Stimulated activated naive B cell treated with anti-CD40 and anti-IgM and Interleukin-4, amounts not matched to agents 10 μg/mL and 1 μg/mL and 100 μg/mL, for 72 hours (primary cell): ENCODE measurements around the gene OLIG1.
A peak's percentile ranks its signal among the peaks of the same experiment; 100 is the strongest.

Experiments
- ATAC-seq, 2 donors: fragments of 150-1000 bp; cut with Tn5 transposase; replicated peaks; 2 replicates each; pipeline ENCODE4 v1.10.0; 2021; ENCODE audit warnings: moderate library complexity in 1 of 2
- DNase-seq: peaks from one replicate; pipeline ENCODE4 v3.0.0; 2021
- H3K27ac Mint-ChIP-seq: one replicate; pipeline ENCODE4 v1.8.0; 2022; ENCODE audit warnings: mild to moderate bottlenecking, mixed read lengths
- H3K27me3 Mint-ChIP-seq, 2 donors: one replicate each; pipeline ENCODE4 v1.8.0; 2022; ENCODE audit warnings: mixed read lengths in 2 of 2
- H3K36me3 Mint-ChIP-seq, 2 donors: one replicate each; pipeline ENCODE4 v1.8.0; 2022; ENCODE audit warnings: mixed read lengths in 2 of 2, mild to moderate bottlenecking in 1 of 2
- H3K4me1 Mint-ChIP-seq, 2 donors: one replicate each; pipeline ENCODE4 v1.8.0; 2022; ENCODE audit warnings: mixed read lengths in 2 of 2, mild to moderate bottlenecking in 1 of 2
- H3K4me3 Mint-ChIP-seq, 2 donors: one replicate each; pipeline ENCODE4 v1.8.0; 2022; ENCODE audit warnings: mild to moderate bottlenecking in 2 of 2, mixed read lengths in 2 of 2, moderate library complexity in 1 of 2
- H3K9me3 Mint-ChIP-seq, 2 donors: one replicate each; pipeline ENCODE4 v1.8.0; 2022; ENCODE audit warnings: mixed read lengths in 2 of 2, mild to moderate bottlenecking in 1 of 2

OLIG1 gene

DNA sequence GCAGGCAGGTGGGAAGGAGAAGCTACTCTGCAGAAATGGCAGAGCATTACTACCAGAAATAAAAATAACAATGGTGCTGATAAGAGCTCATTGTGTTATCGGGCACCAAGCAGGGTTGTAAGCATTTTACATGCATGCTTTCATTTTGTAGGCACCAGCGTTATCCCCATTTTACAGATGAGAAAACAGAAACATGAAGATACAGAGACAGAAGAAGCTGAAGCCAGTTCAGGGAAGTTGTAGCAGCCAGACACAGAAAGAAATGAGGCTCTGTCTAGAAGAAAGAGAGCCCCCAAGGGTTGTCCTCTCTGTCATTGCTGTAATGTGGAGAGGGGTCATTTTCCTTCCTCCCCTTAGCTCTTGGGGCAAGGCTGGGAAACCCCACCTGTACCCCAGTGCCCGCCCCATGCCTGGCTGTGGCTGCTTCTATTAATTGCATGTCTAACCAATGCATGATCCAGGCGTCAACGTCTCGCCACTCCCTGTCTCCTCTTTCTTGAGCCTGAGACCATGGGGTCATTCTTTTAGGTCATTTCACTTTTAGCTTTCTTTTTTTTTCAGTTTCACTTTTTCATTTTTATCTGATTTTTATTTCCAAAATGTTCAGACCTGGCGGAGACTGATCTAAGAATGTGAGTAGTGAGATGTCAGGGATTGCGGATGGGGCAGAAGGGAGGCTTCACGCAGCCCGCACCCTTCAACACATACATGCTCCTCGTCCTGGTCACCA is 6.8 kb downstream of the OLIG1 start:
- H3K36me3 Mint-ChIP-seq: no peaks in the 10 kb centered on the region
- no peaks in the 10 kb centered on the region for H3K9me3 Mint-ChIP-seq
- H3K4me3 Mint-ChIP-seq: no peak overlapping the region
- H3K27me3 Mint-ChIP-seq: peaks cover 67 to 72% of the 10 kb centered on the region in 2 donors
- no peak overlapping the region for H3K27ac Mint-ChIP-seq
- DNase-seq (no peak), ATAC-seq (no peak)
- peaks cover 17 to 31% of the 10 kb centered on the region in 2 donors for H3K4me1 Mint-ChIP-seq

DNA sequence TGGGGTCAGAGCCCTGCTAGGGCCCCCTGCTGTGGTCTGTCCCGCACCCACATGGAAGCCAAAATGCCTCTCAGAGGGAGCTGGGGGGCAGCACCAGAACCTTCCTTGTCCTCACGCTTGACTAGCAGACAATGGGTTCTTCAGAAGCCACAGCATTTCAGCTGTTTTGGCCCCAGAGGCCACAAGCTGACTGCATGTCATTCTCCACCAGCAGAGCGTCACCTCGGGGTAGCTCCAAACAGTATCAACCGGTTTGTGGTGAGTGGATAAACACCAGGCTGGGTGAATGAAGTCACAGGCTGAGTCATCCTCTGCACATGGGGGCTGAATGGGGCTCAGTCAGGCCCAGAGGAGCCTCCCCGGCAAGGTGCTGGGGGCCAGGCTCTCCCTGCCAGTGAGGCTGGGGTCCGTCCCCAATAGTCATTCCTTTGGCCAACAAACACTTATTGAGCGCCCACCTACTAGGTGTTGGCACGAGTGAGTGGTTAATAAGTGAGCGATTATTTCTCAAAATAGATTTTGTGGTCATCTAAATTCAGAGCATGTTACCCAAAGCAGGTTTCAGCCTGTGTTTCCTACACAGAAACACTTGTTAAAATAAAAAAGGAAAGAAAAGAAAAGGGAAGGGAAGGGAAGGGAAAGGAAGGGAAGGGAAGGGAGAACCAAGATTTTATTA is 9.1 kb downstream of the OLIG1 start:
- H3K36me3 Mint-ChIP-seq: no peaks in the 10 kb centered on the region
- H3K27ac Mint-ChIP-seq: peak overlapping the region; percentile 95
- peaks cover 64 to 65% of the 10 kb centered on the region in 2 donors for H3K27me3 Mint-ChIP-seq
- DNase-seq (peak; percentile 90), ATAC-seq (peak; percentile 98)
- peaks cover 14 to 26% of the 10 kb centered on the region in 2 donors for H3K4me1 Mint-ChIP-seq
- H3K4me3 Mint-ChIP-seq: peak overlapping the region; percentile 45 to 67
- H3K9me3 Mint-ChIP-seq: no peaks in the 10 kb centered on the region

DNA sequence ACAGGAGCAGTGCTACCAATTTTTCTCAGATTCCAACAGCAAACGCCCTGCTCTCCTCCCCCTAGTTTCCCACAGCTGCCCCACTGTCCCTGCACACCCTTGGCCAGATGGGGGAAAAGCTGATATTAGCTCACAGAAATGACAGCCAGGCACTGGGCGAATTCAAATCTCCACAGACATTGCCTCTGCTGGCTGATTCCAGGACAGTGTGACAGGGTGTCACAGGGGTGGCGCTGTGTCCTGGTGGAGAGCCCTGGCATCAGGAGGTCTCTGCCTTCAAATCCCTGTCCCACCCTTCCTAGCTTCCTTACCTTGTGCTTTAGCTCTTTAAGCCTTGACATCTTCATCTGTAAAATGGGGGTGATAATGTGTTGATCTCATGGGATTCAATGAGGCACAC is 10.4 kb downstream of the OLIG1 start:
- H3K9me3 Mint-ChIP-seq: no peaks in the 10 kb centered on the region
- ATAC-seq (no peak), DNase-seq (no peak)
- no peak overlapping the region for H3K4me3 Mint-ChIP-seq
- peaks cover 57 to 59% of the 10 kb centered on the region in 2 donors for H3K27me3 Mint-ChIP-seq
- peaks cover 14 to 26% of the 10 kb centered on the region in 2 donors for H3K4me1 Mint-ChIP-seq
- no peaks in the 10 kb centered on the region for H3K36me3 Mint-ChIP-seq
- peak overlapping the region; percentile 43 for H3K27ac Mint-ChIP-seq

DNA sequence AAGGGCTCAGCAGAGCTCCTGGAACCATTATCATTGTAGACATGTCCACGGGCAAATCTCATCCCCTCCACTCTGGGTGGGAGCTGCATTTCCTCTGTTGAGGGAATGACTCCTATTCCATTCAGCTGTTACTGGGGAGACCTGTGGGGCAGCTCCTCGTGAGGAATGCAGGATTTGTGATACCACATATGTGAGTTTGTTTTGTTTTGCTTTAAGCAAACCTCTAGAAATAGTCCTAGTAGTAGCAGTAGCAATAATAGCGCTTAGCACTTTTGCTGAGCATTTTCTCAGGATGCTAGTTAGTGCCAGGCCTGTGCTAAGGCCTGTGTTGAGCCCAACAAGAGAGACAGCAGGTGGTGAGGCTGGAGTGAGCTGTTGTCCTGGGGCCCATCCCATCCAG is 10.8 kb downstream of the OLIG1 start:
- H3K27me3 Mint-ChIP-seq: peaks cover 54 to 59% of the 10 kb centered on the region in 2 donors
- peaks cover 14 to 26% of the 10 kb centered on the region in 2 donors for H3K4me1 Mint-ChIP-seq
- H3K9me3 Mint-ChIP-seq: no peaks in the 10 kb centered on the region
- no peaks in the 10 kb centered on the region for H3K36me3 Mint-ChIP-seq
- no peak for ATAC-seq
- no peak for DNase-seq
- peak overlapping the region; percentile 43 for H3K27ac Mint-ChIP-seq
- no peak overlapping the region for H3K4me3 Mint-ChIP-seq

DNA sequence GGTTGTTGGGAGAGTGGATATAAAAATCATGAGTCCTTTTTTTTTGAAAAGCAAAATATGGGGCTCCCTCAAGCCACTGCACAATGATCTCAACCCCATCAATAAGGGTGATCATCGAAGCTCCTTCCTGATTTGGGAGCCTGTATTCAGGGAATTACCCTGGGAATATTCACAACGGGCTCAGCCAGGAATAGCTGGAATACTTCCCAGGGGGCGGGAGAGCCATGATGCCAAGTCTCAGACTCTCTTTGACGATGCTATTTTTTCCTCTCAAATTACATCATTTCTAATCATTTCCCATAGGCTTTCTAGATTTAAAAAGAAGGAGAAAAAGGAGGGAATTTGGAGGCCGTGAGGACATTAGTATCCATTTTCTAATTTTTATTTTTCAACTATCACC is 18.4 kb downstream of the OLIG1 start:
- Mint-ChIP-seq H3K27me3 (peaks cover 29 to 40% of the 10 kb centered on the region in 2 donors), H3K9me3 (no peaks in the 10 kb centered on the region), H3K27ac (no peak overlapping the region), H3K36me3 (no peaks in the 10 kb centered on the region), H3K4me3 (no peak overlapping the region), H3K4me1 (no peaks in the 10 kb centered on the region)
- ATAC-seq (no peak), DNase-seq (no peak)

DNA sequence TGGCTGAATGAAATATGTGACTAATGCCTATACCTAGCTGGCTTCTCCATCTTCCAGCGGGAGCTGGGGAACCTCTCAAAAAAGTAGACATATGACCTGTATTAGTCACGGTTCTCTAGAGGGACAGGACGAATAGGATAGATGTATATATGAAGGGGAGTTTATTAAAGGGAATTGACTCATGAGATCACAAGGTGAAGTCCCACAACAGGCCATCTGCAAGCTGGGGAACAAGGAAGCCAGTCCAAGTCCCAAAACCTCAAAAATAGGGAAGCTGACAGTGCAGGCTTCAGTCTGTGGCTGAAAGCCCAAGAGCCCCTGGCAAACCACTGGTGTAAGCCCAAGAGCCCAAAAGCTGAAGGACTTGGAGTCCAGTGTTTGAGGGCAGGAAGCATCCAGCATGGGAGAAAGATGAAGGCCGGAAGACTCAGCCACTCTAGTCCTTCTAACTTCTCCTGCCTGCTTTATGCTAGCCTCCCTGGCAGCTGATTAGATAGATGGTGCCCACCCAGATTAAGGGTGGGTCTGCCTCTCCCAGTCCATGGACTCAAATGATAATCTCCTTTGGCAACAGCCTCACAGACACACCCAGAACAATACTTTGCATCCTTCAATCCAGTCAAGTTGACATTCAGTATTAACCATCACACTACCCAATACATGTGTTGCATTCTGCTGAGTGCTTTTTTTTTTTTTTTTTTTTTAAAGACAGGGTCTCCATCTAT is 19.6 kb downstream of the OLIG1 start:
- no peak overlapping the region for H3K4me3 Mint-ChIP-seq
- H3K36me3 Mint-ChIP-seq: no peaks in the 10 kb centered on the region
- H3K4me1 Mint-ChIP-seq: no peaks in the 10 kb centered on the region
- peaks cover 25 to 40% of the 10 kb centered on the region in 2 donors for H3K27me3 Mint-ChIP-seq
- H3K9me3 Mint-ChIP-seq: no peaks in the 10 kb centered on the region
- no peak for DNase-seq
- ATAC-seq: peak in 1 of 2 donors; percentile 29
- no peak overlapping the region for H3K27ac Mint-ChIP-seq

DNA sequence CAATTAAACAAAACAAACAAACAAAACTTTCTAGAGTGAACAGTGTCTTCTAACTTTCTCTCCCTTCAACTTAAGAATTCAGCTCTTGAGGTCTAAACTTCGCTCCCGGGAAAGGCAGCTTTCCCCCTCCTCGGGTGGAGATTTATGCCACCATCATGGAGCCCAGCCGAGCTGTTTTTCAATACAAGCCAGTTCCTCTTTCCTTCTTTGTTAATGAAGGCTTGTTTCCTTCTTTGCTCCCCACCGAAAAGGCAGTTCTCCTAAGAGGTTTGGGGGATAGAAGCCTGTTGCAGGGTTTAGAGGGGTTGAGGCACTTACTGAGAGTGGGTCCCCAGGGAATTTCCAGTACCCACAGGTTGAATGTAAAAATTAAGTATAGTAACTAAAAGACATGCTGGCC is 26.5 kb downstream of the OLIG1 start:
- DNase-seq (no peak), ATAC-seq (peak in 1 of 2 donors; percentile 47)
- peaks cover 8 to 24% of the 10 kb centered on the region in 2 donors for H3K4me1 Mint-ChIP-seq
- H3K9me3 Mint-ChIP-seq: no peaks in the 10 kb centered on the region
- H3K27me3 Mint-ChIP-seq: peaks cover 21 to 38% of the 10 kb centered on the region in 2 donors
- no peaks in the 10 kb centered on the region for H3K36me3 Mint-ChIP-seq
- H3K27ac Mint-ChIP-seq: no peak overlapping the region
- H3K4me3 Mint-ChIP-seq: peak overlapping the region in 1 of 2 donors; percentile 56

DNA sequence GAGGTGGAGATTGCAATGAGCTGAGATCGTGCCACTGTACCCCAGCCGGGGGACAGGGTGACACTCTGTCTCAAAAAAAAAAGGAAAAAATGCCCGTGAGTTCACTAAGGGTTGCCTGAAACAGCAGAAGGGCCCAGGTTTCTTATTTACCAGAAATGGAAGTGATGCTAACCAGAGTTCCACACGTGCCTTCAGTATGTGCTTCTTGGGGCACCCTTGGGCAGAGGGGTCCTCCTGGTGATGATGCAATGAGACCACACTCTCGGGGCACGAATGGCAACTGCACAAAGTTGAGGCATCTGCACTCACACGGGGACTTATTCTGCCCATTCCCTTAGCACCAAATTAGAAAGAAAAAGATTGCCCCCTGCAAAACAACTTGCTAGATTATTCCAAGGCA is 29.2 kb downstream of the OLIG1 start:
- DNase-seq (no peak), ATAC-seq (no peak)
- Mint-ChIP-seq H3K27me3 (peaks cover 29 to 49% of the 10 kb centered on the region in 2 donors), H3K9me3 (no peaks in the 10 kb centered on the region), H3K4me3 (no peak overlapping the region), H3K36me3 (no peaks in the 10 kb centered on the region), H3K27ac (no peak overlapping the region), H3K4me1 (peaks cover 9 to 28% of the 10 kb centered on the region in 2 donors)

DNA sequence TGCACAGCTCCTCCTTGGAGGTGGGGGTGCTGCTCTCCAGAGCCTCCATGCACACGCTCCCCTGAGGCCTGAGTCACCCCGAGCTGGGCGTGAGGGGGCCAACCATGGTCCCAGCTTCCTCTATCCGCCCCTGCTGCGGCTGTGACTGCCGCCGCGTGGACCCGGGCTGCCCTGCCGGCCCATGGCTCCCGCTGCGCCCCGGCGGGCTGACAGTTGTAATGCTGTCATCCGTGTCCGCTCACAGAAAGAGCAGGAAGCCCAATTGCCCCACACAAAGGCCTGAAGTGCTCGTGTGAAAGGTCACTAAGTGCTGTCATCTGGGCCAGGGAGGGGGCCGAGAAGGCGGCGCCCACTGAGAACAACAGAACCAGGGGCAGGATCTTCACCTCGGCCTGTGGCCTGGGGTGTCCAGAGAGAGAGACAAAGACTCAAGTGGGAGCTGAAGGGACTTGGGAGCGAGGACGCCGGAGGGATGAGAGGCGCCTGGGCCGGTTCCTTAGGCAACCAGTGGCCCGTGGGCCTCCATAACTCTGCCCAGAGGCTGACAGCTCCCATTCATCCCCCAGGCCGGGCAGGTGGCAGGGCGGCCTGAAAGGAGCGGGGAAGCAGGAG is 31.5 kb downstream of the OLIG1 start:
- peaks cover 42 to 52% of the 10 kb centered on the region in 2 donors for H3K27me3 Mint-ChIP-seq
- H3K27ac Mint-ChIP-seq: peak overlapping the region; percentile 72
- DNase-seq (peak; percentile 21), ATAC-seq (peak; percentile 91 to 96)
- no peaks in the 10 kb centered on the region for H3K36me3 Mint-ChIP-seq
- H3K4me1 Mint-ChIP-seq: peaks cover 5 to 22% of the 10 kb centered on the region in 2 donors
- H3K9me3 Mint-ChIP-seq: no peaks in the 10 kb centered on the region
- H3K4me3 Mint-ChIP-seq: peak overlapping the region in 1 of 2 donors; percentile 66

DNA sequence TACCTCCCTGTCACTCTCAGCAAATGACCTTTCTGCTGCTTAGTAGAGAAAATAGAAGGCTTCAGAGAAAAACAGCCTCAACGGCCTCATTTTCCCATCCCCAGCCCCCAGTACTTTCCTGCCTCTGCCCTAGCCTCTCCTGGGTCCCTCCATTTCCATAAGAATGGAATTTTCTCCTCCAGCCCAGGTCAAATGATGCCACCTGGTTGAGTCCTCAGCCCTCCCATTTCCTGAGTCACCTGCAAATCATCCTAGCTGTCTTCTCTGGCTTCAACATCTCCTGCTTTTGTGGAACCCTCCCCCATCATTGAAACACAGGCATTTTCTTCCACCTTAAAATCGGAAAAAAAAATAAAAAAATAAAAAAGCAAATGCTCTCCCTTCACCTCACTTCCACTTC is 35.1 kb downstream of the OLIG1 start:
- Mint-ChIP-seq H3K4me3 (no peak overlapping the region), H3K4me1 (peaks cover 6 to 23% of the 10 kb centered on the region in 2 donors), H3K27ac (peak overlapping the region; percentile 42), H3K27me3 (peaks cover 66 to 72% of the 10 kb centered on the region in 2 donors), H3K36me3 (no peaks in the 10 kb centered on the region), H3K9me3 (no peaks in the 10 kb centered on the region)
- ATAC-seq (no peak), DNase-seq (no peak)

DNA sequence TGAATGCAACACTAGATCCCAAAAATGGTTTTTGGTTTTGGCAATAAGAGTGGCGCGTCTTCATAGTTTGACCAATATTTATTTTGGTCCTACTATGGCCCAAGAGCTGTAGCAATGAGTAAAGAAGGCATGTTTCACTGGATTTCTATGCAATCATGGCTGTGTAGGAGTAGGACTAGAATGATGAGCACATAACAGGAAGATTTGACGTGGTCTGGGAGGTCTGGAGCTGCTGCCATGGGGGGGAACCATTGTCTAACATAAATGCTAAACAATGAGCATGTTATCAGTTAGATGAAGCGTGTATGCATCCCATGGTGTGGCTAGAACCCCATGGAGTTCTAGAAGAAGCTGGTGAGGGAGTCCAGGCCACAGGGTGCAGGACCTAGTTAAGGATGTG is 38.3 kb downstream of the OLIG1 start:
- DNase-seq: no peak
- H3K27me3 Mint-ChIP-seq: peaks cover 76 to 83% of the 10 kb centered on the region in 2 donors
- no peak overlapping the region for H3K27ac Mint-ChIP-seq
- no peaks in the 10 kb centered on the region for H3K36me3 Mint-ChIP-seq
- peaks cover 5 to 9% of the 10 kb centered on the region in 2 donors for H3K4me1 Mint-ChIP-seq
- no peak for ATAC-seq
- H3K4me3 Mint-ChIP-seq: no peak overlapping the region
- no peaks in the 10 kb centered on the region for H3K9me3 Mint-ChIP-seq

DNA sequence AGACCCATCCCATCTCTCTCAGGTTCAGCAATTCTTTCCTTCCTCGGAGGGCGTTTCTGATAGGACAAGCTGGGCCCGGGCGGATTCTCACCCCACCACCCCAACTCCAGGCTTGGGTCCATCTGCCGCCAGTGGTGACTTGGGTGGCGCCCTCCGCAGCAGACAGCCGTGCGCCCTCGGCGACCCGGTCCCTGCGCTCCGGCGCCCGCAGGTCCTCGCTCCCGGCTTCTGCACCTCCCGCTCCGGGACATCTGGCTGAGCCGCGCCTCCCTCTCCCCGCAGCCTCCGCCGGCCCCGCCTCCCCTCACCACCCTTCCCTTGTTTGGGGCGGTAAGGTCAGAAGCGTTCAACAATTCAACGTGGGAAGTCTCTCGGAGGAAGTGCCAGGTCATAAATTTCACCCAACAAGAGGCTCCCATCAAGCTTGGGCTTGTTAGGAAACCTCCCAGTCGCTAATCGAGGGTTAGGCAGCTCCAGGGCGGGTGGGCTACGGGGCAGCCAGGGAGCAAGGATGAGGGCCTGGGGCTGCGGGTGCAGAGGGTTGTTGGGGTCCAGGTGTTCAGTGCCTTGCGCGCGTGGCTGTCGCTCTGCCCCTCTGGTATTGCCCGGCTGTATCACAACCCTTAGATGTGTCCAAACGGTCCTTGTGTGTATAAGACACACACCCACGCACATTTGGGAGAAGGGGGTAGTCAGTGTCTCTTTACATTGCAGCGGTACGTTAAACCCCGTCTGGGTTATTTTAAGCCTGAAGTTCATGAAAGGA is 39.8 kb downstream of the OLIG1 start:
- Mint-ChIP-seq H3K9me3 (no peaks in the 10 kb centered on the region), H3K27me3 (peaks cover 66 to 83% of the 10 kb centered on the region in 2 donors), H3K36me3 (no peaks in the 10 kb centered on the region), H3K4me3 (peak overlapping the region in 1 of 2 donors; percentile 46), H3K27ac (no peak overlapping the region), H3K4me1 (peaks cover 5 to 9% of the 10 kb centered on the region in 2 donors)
- ATAC-seq: peak; percentile 33 to 42
- no peak for DNase-seq

DNA sequence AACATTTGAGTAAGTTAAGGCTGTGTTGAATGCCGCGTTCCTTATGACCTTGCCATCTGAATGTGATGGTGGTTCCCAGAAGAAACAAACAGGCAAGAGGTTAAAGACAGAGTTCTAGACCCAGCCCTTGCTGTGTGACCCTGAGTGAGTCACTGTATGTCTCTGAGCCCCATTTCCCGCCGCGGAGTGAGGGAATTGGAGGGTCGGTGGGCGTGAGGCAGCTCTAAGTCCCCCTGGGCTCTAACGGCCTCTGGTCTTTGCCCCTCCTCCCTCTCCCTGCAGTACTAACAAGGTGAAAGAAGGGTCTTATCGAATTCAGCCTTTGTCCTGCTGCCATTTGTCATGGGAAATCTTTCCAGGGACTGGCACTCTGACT is 40.4 kb downstream of the OLIG1 start:
- H3K36me3 Mint-ChIP-seq: no peaks in the 10 kb centered on the region
- H3K4me1 Mint-ChIP-seq: peaks cover 5 to 9% of the 10 kb centered on the region in 2 donors
- ATAC-seq (no peak), DNase-seq (no peak)
- H3K27me3 Mint-ChIP-seq: peaks cover 60 to 79% of the 10 kb centered on the region in 2 donors
- H3K27ac Mint-ChIP-seq: no peak overlapping the region
- no peaks in the 10 kb centered on the region for H3K9me3 Mint-ChIP-seq
- no peak overlapping the region for H3K4me3 Mint-ChIP-seq
